ENCODE data around the gene GRIK4.

The GRIK4 gene

GRCh38 chr11:120509346-120510053 is 2.0 kb upstream of the GRIK4 start:
- DNase-seq (ENCODE audit: low read depth), result no peak

DNA sequence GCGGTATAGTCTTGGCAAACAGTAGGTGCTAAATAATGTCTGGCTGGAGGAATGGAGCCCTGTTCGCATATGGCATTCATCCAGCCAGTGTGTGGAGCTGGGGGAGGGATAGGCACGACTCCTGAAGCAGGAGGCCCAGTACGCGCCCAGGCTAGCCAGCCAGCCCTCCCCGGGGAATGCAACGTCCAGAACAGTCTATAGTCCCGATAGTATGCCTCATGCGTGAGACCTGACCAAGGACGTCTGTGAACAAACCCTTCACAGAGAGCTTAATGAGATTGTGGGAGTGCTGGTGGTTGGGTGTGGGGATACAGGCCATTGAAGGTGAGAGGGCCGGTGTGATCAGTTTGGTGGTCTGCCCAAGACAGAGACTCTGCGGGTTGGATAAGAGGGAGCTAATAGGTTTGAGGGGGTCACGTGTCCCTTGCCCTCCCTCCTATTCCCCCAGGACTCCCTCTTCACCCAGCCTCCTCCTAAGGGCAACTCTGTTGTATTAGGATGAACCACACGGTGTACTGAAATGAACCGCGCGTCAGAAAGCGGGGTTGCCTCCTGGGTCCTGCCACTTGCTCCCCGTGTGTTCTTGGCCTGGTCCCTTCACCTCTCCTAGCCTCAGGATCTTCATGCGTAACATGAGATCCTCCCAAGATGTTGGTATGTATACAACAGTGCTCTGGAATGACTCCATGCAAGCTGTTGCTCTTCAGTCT is 987 bp upstream of the GRIK4 start:
- no peak for DNase-seq (ENCODE audit: low read depth)

DNA sequence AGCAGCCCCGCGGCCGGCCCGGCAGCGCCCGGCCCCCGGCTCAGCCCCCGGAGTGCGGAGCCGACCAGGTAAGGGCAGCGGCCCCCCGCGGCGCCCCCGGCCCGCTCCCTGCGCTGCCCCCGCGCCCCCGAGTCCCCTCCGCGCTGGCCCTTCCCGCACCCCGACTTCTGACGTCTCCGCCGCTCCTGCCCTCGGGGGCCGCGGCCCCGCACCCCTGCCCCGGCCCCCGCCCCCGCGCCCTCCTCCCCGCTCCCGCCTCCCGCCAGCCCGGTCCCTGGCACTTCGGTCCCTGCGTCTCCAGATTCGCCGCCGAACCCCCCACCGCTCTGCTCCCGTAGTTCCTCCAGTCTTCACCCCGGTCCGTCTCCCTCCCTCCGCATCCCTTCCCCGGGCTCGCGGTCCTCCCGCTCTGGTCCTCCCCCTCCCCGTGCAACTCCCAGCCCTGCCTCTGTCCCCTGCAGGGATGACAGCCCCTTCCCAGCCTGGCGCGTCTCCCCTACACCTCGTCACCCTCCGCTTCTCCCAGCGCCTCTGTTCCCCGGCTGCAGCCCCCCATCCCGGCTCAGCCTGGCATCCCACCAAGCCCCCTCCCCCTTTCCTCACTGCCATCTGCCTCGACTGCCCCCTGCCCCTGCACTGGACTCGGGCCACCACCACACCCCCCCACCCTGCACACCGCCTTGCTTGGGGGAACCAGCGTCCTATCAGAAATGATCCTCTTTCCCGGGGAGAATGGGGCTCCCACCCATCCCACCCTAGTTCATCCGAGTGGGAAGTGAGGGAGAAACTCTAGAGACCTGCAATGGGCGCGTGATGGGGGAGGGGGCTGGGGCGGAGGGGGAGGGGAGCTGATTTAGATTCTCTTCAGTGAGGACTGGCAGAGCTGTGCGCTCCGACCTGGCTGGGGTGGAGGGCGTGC is 531 bp downstream of the GRIK4 start:
- DNase-seq (ENCODE audit: low read depth), result no peak

DNA sequence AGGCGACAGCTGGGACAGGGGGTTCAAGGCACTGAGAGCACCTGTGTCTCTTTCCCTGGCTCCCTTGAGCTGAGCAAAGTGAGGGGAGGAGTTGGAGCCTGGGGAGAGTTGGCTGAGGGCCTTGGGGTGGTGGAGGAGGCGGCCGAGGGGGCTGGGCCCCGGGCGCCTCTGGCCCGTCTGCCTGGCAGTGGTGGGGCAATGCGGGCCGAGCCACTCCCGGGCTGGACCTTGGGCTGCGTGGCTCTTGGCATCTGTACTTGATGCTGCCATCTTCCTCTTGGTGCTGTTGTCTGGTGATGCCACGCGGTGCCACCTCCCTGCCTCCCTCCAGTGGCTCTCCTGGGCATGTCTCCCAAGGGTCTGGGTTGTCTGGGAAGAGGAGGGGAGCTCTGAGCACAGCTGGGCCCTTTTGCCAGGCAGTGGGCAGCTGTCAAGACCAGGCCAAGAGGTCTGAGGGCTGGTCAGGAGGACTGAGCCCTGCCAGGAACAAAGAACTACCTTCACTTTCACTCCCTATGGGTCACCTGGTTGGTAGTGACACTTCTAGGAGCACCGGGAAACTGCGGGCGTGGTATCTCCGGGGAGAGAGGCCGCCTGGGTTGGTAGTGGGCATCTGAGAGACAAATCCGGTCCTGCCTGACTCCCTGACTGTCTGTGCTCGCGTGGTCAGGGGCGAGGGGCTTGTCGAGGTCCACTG is 1.3 kb downstream of the GRIK4 start:
- no peak for DNase-seq (ENCODE audit: low read depth)

DNA sequence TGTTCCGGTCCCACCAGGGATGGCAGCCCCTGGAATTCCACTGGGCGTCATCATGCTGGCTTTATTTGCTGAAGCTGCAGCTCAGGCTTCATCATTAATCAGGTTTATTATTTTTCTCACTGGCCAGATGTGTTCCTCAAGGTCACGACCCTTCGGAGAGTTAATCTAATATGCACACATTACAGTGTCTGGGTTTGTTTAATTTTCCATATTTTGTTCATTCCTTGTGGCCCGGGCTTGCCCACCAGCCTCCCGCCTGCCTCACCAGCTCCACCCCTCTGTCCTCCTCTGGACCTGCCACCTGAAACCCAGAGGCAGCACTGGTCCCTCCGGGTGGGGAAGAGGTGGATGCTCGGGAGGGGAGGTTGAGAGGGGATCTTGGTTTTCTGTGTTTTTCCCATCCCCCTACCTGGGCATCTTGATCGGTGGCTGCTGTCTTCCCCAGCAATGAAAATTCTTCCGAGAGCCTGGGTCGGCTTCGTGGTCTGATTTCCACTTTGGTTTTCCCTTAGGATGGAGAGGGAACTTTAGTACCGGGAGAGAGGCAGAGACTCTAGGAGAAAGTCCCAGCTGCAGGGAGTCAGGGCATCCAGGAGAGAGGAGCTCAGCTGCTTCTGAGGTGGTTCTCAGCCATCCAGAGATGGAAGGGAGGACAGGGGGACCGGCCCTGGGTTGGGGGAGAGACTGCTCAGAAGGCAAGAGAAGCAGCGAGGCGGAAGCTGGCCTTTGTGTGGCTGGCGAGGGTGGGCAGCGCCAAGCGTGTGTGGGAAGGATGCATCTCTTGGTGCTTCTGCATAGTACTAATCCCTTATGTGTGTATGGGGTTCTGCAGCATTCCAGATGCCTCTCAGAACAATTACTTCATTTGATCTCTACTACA is 2.1 kb downstream of the GRIK4 start:
- DNase-seq (ENCODE audit: low read depth), result no peak

- DNase-seq (ENCODE audit: low read depth), result no peak
Measured at GRCh38 chr11:120514541-120515121, 3.1 kb downstream of the GRIK4 start.

- DNase-seq (ENCODE audit: low read depth), result no peak
Measured at GRCh38 chr11:120515186-120515723, 3.7 kb downstream of the GRIK4 start.

- DNase-seq (ENCODE audit: low read depth), result no peak
Measured at GRCh38 chr11:120516461-120517389, 5.2 kb downstream of the GRIK4 start.

DNA sequence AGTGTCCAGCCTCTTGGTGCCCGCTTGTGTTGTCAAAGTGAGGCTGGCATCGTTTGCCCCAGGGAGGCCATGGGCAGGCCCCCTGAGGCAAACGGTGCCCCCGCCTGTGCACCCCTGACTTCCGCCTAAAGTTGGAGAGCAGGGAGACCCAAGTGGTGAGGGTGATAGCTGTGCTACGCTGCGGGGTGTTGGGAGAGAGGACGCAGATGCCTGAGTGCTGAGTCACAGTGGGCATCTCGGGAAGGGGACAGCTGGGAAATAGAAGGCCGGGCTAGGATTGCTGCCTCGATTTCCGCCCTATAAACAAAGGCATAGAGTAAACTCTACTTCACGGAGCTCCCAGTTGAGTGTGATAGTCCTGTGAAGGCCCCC is 5.8 kb downstream of the GRIK4 start:
- DNase-seq (ENCODE audit: low read depth), result no peak

GRCh38 chr11:120517801-120518291 is 6.3 kb downstream of the GRIK4 start:
- DNase-seq (ENCODE audit: low read depth), result no peak

DNA sequence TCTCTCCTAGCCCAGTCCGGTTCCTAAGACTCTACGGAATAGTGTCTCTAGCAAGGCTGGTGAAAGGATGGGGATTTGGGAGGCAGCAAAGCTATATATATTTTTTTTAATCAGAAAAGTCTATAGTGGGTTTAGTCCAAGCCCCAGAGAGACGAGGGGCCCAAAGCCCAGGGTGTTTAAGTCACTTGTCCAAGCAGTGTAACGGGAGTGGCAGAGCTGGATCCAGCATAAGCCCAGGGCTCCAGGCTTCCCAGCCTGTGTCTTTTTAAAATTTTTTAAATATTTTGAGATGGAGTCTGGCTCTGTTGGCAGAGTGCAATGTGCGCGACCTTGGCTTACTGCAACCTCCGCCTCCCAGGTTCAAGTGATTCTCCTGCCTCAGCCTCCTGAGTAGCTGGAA is 6.8 kb downstream of the GRIK4 start:
- DNase-seq (ENCODE audit: low read depth), result no peak

- DNase-seq (ENCODE audit: low read depth), result no peak
Measured at GRCh38 chr11:120519474-120519873, 7.9 kb downstream of the GRIK4 start.

GRCh38 chr11:120520091-120520822 is 8.7 kb downstream of the GRIK4 start:
- no peak for DNase-seq (ENCODE audit: low read depth)

GRCh38 chr11:120521176-120521575 is 9.6 kb downstream of the GRIK4 start:
- no peak for DNase-seq (ENCODE audit: low read depth)

DNA sequence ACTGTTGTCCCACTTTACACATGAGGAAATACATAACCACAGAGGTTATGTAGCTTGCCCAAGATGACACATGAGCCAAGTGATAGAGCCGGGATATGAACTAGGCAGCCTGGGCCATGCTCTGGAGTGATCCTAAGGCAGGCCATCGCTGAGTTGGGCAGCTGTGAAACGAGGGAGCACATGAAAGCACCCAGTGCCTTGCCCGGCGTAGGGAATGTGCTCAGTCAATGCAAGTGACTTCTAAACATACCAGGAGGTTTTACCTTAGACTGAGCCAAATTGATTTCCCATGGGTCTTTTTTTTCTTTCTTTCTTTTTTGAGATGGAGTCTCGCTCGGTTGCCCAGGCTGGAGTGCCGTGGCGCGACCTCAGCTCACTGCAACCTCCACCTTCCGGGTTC is 10.5 kb downstream of the GRIK4 start:
- DNase-seq (ENCODE audit: low read depth), result no peak

GRCh38 chr11:120522736-120523135 is 11.2 kb downstream of the GRIK4 start:
- no peak for DNase-seq (ENCODE audit: low read depth)

DNA sequence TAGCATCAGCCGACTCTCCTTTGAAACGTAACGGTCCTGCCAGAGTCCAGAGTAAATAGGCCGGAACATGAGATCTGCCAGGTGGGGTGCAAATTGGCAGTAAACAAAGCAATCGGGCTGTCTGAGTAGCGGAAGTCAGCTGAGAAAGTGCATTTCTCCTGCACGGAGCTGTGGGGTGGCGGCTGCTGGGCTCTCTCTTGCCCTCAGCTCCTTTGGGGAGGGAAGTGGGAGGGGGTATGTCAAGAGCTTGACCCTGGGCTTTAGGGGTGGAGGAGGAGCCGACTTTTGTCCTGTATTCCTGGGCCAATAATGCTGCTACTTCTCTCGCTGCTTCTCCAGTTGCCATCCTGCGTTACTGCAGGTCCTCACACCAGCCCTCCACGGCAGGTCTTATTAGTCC is 11.6 kb downstream of the GRIK4 start:
- DNase-seq (ENCODE audit: low read depth), result no peak

- no peak for DNase-seq (ENCODE audit: low read depth)
Measured at GRCh38 chr11:120524536-120525085, 13.1 kb downstream of the GRIK4 start.

All from stimulated activated CD8-positive, alpha-beta memory T cell treated with anti-CD3 and anti-CD28 coated beads, Interleukin-12 subunit alpha, Interleukin-12 subunit beta, amount 100 ng/mL, for 4 hours (primary cell).